Measurements from ENCODE around the gene TMEM176B.

DNA sequence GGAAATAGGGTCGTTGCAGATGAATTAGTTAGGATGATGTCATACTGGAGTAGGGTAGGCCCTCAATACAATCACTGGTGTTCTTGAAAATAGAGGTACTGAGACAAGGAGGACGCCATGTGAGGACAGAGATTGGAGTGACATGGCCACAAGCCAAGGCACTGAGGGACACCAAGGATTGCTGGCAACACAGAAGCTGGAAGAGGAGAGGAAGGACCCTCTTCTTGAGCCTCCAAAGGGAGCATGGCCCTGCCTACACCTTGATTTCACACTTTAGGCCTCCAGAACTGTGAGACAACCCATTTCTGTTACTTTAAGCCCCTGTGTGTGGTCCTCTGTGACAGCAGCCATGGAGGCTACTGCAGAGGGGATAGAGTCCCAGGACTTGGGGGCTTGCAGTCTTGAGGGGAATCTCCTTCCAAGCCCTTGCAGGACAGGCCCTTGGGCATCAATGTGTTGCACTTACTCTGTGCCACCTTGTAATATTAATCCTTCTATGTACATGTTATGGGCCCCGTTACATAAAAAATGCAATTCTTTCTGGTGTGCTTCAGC lies 48.5 kb upstream of the TMEM176B start:
- TF ChIP-seq, protein P1, sequence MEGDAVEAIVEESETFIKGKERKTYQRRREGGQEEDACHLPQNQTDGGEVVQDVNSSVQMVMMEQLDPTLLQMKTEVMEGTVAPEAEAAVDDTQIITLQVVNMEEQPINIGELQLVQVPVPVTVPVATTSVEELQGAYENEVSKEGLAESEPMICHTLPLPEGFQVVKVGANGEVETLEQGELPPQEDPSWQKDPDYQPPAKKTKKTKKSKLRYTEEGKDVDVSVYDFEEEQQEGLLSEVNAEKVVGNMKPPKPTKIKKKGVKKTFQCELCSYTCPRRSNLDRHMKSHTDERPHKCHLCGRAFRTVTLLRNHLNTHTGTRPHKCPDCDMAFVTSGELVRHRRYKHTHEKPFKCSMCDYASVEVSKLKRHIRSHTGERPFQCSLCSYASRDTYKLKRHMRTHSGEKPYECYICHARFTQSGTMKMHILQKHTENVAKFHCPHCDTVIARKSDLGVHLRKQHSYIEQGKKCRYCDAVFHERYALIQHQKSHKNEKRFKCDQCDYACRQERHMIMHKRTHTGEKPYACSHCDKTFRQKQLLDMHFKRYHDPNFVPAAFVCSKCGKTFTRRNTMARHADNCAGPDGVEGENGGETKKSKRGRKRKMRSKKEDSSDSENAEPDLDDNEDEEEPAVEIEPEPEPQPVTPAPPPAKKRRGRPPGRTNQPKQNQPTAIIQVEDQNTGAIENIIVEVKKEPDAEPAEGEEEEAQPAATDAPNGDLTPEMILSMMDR (IDR thresholded peaks at IDR 0.05), result no peak
- TF ChIP-seq POLR2AphosphoS5 (IDR thresholded peaks at IDR 0.05) (no peak), EP300 (IDR thresholded peaks at IDR 0.05) (no peak)
